IPS-15b (cell line): ENCODE measurements around the gene GDF9.

Experiments
- H3K27me3 ChIP-seq: one replicate; pipeline ENCODE4 v1.6.1; 2013; ENCODE audit warnings: low read length; ENCODE audit not compliant: control insufficient read depth, insufficient read depth
- H3K36me3 ChIP-seq: one replicate; pipeline ENCODE4 v1.6.1; 2013; ENCODE audit warnings: low read length; ENCODE audit not compliant: control insufficient read depth, insufficient read depth
- H3K4me1 ChIP-seq: one replicate; pipeline ENCODE4 v1.6.1; 2013; ENCODE audit warnings: mild to moderate bottlenecking, low read length; ENCODE audit not compliant: control insufficient read depth, insufficient read depth
- H3K4me3 ChIP-seq: one replicate; pipeline ENCODE4 v1.5.1; 2013; ENCODE audit warnings: low read depth, low read length
- H3K9ac ChIP-seq: one replicate; pipeline ENCODE4 v1.6.1; 2013; ENCODE audit warnings: low read depth, mild to moderate bottlenecking, low read length
- H3K9me3 ChIP-seq: one replicate; pipeline ENCODE4 v1.6.1; 2013; ENCODE audit warnings: mild to moderate bottlenecking, low read length; ENCODE audit not compliant: control insufficient read depth, insufficient read depth

GDF9 gene

DNA sequence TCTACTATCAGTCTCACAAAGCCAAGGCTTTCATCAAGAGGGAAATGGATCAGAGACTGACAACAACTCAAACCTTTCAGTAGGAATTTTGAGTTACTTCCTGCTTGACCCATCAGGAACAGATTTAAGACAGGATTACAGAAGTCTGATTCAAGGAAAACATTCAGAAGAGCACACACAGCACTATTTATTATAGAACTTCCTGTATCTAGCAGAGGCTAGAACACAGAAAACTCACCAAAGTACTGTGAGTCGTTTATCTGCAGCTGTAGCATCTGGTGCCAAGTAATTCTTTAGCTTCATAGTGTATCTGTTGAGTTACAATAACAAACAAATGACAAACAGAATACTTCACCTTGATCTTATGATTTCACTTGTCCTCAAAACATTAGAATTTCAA is 21.0 kb upstream of the GDF9 start:
- Histone ChIP-seq H3K9ac (no peak overlapping the region), H3K9me3 (no peaks in the 10 kb centered on the region), H3K27me3 (no peaks in the 10 kb centered on the region), H3K4me3 (no peak overlapping the region), H3K36me3 (peaks cover 13% of the 10 kb centered on the region), H3K4me1 (no peaks in the 10 kb centered on the region)

DNA sequence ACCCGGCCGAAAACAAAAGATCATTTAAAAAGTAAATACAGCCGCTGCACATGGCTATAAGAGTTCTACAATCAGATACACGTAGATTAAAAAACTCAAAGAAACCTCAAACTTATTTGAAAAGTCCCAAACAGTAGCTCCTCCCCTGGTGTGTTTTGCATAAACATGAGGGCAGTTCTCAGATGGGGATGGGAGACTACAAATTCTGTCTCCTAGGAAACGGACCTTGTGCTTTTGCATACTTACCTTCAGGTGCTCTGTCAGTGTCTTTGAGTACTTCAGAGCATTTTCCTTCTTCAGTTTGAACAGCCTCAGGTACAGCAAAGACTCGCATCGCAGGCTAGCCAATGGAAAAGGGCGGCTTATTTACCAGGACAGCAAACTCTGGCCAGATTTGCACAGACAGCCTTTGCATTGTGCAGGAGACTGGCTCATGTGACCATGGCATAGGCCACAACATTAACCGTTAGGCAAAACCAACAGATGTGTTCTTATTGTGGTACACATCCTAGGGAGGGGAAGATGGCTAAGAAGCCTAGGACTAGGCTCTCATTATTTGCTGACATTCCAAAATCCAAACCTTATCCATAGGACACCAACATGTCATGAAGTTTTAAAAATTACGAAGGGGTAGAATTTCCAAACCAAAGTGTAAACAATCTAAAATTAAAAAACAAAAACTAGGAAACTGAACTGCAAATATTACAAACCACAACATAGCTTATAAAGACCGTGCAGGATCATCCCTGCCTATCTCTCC is 20.0 kb upstream of the GDF9 start:
- H3K27me3 ChIP-seq = no peaks in the 10 kb centered on the region
- no peak overlapping the region for H3K9ac ChIP-seq
- H3K4me1 ChIP-seq = no peaks in the 10 kb centered on the region
- peaks cover 7% of the 10 kb centered on the region for H3K36me3 ChIP-seq
- H3K4me3 ChIP-seq = no peak overlapping the region
- no peaks in the 10 kb centered on the region for H3K9me3 ChIP-seq

DNA sequence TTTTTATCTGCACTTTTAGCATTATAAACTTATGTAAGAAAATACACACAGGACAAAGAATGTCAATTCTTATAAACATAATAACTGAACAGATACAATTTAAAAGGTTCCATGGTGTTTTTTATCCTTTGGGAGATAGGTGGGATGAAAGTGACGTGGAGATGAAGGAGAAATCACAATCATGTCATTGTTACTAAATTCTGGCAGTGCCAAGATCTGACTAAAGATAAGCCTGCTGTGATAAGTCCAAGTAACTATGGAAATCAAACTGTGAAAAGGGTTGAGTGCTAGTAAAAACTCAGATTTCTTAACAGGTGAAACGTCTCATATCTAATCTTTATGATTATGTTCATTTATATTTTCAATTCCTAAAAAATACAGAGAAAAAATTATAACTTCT is 18.3 kb upstream of the GDF9 start:
- H3K27me3 ChIP-seq = no peaks in the 10 kb centered on the region
- H3K36me3 ChIP-seq = peaks cover 7% of the 10 kb centered on the region
- H3K9me3 ChIP-seq = no peaks in the 10 kb centered on the region
- H3K4me1 ChIP-seq = no peaks in the 10 kb centered on the region
- no peak overlapping the region for H3K4me3 ChIP-seq
- H3K9ac ChIP-seq = no peak overlapping the region

DNA sequence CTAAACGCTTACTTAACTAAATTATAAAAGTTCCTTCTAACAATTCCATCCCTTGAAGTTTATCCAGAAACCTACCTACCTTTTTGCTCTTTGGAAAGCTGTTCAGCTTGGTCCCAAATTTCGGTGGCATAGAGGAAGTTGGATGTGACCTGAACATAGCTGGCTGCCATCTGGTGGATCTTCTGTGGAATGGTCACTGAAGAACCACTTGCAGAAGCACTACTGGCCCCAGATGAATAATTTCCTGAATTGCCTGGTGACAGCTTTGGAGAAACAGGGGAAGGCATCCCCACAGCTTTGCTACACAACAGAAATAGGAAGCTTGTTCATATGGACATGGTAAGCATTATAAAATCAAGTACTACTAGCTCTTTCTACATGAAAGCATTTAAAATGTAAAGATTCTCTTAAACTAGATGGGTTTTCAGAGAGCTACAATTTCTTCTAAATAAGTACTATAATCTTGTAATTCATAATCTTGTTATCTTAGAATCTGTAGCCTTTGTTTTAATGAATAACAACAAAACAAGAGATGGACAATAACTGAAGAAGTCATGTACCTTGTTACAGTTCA is 17.1 kb upstream of the GDF9 start:
- Histone ChIP-seq H3K9me3 (no peaks in the 10 kb centered on the region), H3K4me3 (no peak overlapping the region), H3K27me3 (no peaks in the 10 kb centered on the region), H3K9ac (no peak overlapping the region), H3K36me3 (peaks cover 7% of the 10 kb centered on the region), H3K4me1 (no peaks in the 10 kb centered on the region)

DNA sequence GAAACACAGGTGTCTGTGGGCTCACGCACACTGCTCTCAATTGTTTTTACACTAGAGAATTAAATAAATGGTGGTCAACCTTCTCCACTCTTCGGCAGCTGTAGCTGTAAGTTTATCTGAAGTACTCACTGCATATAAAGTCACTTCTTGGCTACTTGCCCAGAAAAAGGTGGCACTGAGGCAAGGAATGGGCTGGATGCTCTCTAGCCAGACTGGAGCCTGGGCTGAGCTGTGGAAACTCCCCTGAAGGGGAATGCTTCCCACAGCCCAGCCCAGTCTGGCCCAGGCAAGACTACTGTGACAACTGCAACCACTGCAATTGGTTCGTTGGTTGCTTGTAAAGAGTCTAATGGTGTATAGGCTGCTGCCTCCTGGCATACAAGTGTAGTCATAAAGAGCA is 11.7 kb upstream of the GDF9 start:
- no peak overlapping the region for H3K4me3 ChIP-seq
- H3K9me3 ChIP-seq = no peaks in the 10 kb centered on the region
- no peaks in the 10 kb centered on the region for H3K36me3 ChIP-seq
- H3K27me3 ChIP-seq = no peaks in the 10 kb centered on the region
- H3K9ac ChIP-seq = no peak overlapping the region
- no peaks in the 10 kb centered on the region for H3K4me1 ChIP-seq

DNA sequence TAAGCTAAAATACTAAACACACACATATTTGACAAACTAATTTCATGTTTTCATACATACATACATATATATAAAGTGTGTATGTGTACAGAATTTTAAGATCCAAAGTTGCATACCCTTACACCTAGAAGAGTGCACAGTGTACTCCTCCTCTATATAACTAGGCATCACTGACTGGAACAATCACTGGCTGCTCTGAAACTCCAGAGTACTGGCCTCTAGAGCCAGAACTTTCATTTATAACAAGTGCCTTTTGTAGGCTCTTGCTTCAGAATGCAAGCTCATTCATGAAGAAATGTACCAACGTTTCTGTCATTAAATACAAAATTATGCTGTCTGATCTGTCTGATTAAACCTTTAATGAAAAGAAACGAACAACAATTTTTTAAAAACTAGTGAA is 11.2 kb upstream of the GDF9 start:
- H3K27me3 ChIP-seq = no peaks in the 10 kb centered on the region
- no peak overlapping the region for H3K9ac ChIP-seq
- no peaks in the 10 kb centered on the region for H3K9me3 ChIP-seq
- no peak overlapping the region for H3K4me3 ChIP-seq
- no peaks in the 10 kb centered on the region for H3K36me3 ChIP-seq
- no peaks in the 10 kb centered on the region for H3K4me1 ChIP-seq

DNA sequence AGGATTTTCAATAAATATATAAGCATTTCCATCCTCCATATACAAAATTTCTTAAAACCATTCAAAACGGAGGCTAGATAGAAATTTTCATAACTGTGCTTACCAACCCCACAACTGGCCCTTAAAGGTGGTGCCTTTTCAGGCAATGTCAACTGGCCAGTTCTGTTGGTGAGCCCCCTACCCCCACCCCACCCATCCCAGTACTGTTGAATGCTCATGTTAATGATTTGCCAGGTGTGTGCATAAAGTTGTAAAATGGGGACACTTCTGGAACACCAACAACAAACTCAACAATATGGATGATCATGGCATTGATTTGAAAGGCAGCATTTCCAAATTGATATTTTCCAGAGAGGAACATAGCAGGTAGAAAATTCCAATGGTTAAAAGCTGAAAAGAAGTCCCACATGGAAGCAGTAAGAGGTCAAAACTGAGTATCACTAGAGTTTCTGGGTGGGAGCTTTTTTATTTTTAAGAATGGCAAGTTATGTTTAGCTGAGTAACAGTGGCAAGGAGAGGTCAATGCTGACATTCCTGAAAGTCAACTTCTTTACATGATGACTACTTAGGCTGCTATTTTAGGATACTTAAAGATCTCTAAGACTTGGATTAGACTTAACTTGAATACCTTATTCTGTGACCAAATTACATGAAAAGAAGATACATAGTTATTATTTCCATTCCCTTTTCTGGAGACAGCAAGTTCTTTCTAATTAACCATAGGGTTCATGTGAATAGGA is 9.9 kb upstream of the GDF9 start:
- H3K4me1 ChIP-seq = no peaks in the 10 kb centered on the region
- no peak overlapping the region for H3K9ac ChIP-seq
- H3K36me3 ChIP-seq = no peaks in the 10 kb centered on the region
- H3K9me3 ChIP-seq = no peaks in the 10 kb centered on the region
- no peak overlapping the region for H3K4me3 ChIP-seq
- H3K27me3 ChIP-seq = no peaks in the 10 kb centered on the region

DNA sequence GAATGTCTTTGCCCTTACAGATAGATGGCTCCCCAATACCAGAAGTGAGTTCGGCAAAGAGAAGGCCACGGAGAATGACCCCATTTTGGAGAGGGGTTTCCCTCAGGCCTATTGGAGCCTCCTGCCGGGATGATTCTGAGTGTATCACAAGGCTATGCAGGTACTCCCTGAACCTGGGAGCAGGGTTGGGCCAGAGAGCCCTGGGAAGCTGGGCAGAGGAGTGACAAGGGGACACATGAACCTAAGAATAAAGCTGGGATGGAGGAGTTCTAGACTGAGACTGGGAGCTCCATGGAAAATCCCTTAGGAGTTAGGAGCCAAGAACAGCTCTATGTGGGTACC is 7.6 kb upstream of the GDF9 start:
- Histone ChIP-seq H3K9ac (no peak overlapping the region), H3K36me3 (no peaks in the 10 kb centered on the region), H3K9me3 (no peaks in the 10 kb centered on the region), H3K4me3 (no peak overlapping the region), H3K4me1 (no peaks in the 10 kb centered on the region), H3K27me3 (no peaks in the 10 kb centered on the region)

DNA sequence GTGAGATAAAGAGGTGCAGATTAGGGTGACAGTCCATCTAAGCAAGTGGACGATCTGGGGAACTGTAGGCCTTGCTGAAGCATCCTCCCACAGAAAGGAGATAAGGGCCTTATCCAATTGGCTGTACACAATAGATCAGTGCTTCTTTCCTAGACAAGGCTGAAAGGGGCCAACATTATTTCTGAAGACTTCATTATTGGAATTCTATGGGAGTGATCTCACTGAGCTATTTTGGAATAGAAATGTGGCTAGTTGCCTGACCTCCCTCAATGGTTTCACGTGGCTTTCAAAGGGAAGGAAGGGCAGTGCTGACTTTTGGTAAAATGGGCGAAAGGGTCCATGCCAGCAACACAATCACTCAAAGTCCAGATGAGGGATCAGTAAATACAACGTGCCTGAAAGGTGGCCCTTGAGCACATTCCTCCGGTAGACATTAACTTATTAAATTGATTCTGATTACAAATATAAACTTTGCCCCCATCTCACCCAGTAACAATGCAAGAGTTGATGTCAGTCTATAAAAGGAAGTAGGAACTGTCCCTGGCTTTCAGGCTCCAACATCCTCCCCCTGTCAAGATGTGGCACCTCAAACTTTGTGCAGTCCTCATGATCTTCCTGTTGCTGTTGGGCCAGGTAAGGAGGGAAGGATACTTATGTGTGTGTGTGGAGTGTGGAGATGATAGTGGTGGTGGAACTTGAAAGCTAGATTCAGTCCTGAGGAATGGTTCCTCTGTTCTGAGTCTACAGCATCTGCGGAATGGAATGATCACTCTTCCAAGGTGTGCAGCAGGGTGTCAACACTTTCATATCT is 7.1 kb upstream of the GDF9 start, which contains the start of gene LEAP2:
Gene LEAP2 (plus strand): TSS at position 550 of the 811 bp plus-strand sequence. CDS start 27 bp downstream, at position 577.
- no peaks in the 10 kb centered on the region for H3K4me1 ChIP-seq
- H3K27me3 ChIP-seq = no peaks in the 10 kb centered on the region
- no peaks in the 10 kb centered on the region for H3K9me3 ChIP-seq
- H3K36me3 ChIP-seq = peaks cover under 1% of the 10 kb centered on the region
- no peak within 1 kb of the TSS for H3K9ac ChIP-seq
- H3K4me3 ChIP-seq = no peak within 1 kb of the TSS

DNA sequence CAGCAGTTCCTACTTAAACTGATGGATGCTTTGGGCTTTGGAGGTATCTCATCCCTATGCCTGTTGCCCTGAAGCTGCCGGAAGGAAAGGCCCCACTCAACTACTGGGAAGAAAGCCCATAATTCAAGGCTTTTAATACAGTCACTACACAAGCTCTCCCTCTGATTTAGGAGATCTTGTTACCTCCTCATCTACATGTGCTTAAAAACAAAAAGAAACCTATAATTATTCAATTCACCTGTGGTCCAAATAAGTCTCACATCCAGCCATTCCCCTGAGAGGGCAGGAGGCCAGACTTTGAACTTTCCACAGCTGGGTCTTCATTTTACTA is 6.5 kb upstream of the GDF9 start:
- Histone ChIP-seq H3K36me3 (peaks cover 4% of the 10 kb centered on the region), H3K9me3 (no peaks in the 10 kb centered on the region), H3K27me3 (no peaks in the 10 kb centered on the region), H3K9ac (no peak overlapping the region), H3K4me1 (no peaks in the 10 kb centered on the region), H3K4me3 (no peak overlapping the region)

DNA sequence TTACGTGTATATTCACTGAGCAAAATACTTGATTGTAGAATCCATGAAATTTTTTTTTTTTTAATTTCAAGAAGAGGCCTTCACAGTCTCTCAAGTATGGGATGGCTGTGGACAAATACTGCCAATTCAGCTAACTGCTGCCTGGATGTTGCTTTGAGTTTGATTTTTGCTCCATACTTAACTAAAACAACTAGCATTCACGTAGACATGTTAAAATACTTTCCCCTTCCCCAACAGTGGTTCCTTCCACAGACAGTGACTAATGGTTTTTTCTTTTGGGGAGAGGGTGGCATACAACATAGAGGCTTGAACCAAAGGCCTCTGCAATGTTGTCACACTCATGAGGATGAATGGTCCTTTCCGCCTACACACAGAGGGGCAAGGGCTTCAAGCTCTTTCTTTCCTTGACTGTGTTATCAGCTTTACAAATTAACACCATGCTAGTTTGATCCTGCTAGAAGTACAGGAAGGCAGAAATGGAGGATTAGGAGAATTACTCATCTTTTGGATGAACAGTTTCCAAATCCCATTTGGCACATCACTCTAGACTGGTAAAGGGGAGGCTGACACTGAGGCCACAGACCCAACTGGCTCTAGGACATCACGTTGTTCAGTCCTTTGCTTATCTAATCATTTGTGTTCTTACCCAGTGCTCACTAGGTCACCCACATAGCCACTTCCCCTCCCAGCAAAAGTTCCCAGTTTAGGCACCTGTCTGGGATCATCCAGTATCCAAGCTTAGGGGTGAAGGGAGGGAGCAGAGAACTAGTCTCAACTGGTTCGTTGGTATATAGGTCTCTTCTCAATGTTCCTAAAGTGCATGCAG is 5.4 kb upstream of the GDF9 start:
- H3K4me1 ChIP-seq = no peaks in the 10 kb centered on the region
- H3K4me3 ChIP-seq = no peak overlapping the region
- H3K9ac ChIP-seq = no peak overlapping the region
- no peaks in the 10 kb centered on the region for H3K27me3 ChIP-seq
- H3K9me3 ChIP-seq = no peaks in the 10 kb centered on the region
- H3K36me3 ChIP-seq = peaks cover 8% of the 10 kb centered on the region
